HL-60 (cell line): ENCODE results near the gene LRRC8C.

Source experiments
- DNase-seq, 2 experiments: peaks; one replicate each; pipeline ENCODE4 v3.0.0-alpha.2; 2010 to 2020; ENCODE audit warnings: low read depth in 1 of 2, low spot score in 1 of 2
- H3K27ac ChIP-seq: fragments of 250-450 bp; sonication (Bioruptor Pico); replicated peaks from 2 replicates; pipeline ENCODE4 v1.5.1; 2020; ENCODE audit warnings: mild to moderate bottlenecking, moderate library complexity
- H3K27me3 ChIP-seq: fragments of 250-450 bp; sonication (Bioruptor Pico); 2 replicates; pipeline ENCODE4 v1.5.1; 2021; ENCODE audit warnings: mild to moderate bottlenecking, moderate library complexity; ENCODE audit not compliant: insufficient read depth, poor library complexity, severe bottlenecking
- H3K4me3 ChIP-seq: replicated peaks from 2 replicates; pipeline ENCODE4 v1.5.1; 2011; ENCODE audit warnings: mild to moderate bottlenecking, control low read depth, low read length; ENCODE audit not compliant: insufficient read depth
- GABPA ChIP-seq: IDR thresholded peaks from 2 replicates; pipeline ENCODE4 v1.6.1; 2012; ENCODE audit warnings: low read depth
- POLR2AphosphoS5 ChIP-seq: IDR thresholded peaks from 2 replicates; pipeline ENCODE4 v1.6.1; 2012; ENCODE audit warnings: low read depth
- SPI1 ChIP-seq: IDR thresholded peaks from 2 replicates; pipeline ENCODE4 v1.6.1; 2012; ENCODE audit warnings: low read depth, mild to moderate bottlenecking, borderline replicate concordance
- TF ChIP-seq, protein P1 (sequence below): IDR thresholded peaks from one replicate; pipeline ENCODE4 v1.5.1; 2011; ENCODE audit warnings: low read length, control low read depth, inconsistent platforms; ENCODE audit not compliant: insufficient read depth
- TF ChIP-seq, protein P2 (sequence below): IDR thresholded peaks from 2 replicates; pipeline ENCODE4 v1.6.1; 2012; ENCODE audit warnings: low read depth; ENCODE audit not compliant: insufficient replicate concordance

LRRC8C gene

DNA sequence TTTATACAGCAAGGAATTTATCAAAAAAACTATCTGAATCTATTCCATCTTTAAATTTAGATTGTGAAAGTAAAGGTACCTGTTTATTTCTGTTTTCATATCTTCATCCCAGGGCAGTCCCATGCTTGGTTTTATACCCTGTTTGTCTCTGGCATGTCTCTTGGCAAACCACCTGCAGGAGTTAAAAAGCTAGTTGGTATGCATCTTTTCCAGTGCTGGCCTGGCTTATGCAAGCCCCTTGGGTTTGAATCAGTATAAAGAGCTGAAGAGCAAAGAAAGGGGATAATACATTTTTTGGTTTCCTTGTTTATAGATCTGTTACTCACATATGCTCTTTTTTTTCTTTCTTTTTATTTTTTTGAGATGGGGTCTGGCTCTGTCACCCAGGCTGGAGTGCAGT, 37.8 kb downstream of the LRRC8C start:
- no peak overlapping the region for H3K27ac ChIP-seq
- DNase-seq, result no peak
- no peaks in the 10 kb centered on the region for H3K27me3 ChIP-seq
- H3K4me3 ChIP-seq, result no peak overlapping the region
- TF ChIP-seq, protein P1, sequence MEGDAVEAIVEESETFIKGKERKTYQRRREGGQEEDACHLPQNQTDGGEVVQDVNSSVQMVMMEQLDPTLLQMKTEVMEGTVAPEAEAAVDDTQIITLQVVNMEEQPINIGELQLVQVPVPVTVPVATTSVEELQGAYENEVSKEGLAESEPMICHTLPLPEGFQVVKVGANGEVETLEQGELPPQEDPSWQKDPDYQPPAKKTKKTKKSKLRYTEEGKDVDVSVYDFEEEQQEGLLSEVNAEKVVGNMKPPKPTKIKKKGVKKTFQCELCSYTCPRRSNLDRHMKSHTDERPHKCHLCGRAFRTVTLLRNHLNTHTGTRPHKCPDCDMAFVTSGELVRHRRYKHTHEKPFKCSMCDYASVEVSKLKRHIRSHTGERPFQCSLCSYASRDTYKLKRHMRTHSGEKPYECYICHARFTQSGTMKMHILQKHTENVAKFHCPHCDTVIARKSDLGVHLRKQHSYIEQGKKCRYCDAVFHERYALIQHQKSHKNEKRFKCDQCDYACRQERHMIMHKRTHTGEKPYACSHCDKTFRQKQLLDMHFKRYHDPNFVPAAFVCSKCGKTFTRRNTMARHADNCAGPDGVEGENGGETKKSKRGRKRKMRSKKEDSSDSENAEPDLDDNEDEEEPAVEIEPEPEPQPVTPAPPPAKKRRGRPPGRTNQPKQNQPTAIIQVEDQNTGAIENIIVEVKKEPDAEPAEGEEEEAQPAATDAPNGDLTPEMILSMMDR, result no peak
- TF ChIP-seq POLR2AphosphoS5, result no peak
- TF ChIP-seq SPI1, result no peak
- no peak for TF ChIP-seq GABPA
- TF ChIP-seq, protein P2, sequence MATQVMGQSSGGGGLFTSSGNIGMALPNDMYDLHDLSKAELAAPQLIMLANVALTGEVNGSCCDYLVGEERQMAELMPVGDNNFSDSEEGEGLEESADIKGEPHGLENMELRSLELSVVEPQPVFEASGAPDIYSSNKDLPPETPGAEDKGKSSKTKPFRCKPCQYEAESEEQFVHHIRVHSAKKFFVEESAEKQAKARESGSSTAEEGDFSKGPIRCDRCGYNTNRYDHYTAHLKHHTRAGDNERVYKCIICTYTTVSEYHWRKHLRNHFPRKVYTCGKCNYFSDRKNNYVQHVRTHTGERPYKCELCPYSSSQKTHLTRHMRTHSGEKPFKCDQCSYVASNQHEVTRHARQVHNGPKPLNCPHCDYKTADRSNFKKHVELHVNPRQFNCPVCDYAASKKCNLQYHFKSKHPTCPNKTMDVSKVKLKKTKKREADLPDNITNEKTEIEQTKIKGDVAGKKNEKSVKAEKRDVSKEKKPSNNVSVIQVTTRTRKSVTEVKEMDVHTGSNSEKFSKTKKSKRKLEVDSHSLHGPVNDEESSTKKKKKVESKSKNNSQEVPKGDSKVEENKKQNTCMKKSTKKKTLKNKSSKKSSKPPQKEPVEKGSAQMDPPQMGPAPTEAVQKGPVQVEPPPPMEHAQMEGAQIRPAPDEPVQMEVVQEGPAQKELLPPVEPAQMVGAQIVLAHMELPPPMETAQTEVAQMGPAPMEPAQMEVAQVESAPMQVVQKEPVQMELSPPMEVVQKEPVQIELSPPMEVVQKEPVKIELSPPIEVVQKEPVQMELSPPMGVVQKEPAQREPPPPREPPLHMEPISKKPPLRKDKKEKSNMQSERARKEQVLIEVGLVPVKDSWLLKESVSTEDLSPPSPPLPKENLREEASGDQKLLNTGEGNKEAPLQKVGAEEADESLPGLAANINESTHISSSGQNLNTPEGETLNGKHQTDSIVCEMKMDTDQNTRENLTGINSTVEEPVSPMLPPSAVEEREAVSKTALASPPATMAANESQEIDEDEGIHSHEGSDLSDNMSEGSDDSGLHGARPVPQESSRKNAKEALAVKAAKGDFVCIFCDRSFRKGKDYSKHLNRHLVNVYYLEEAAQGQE, result no peak

- no peak overlapping the region for H3K4me3 ChIP-seq
- DNase-seq, result no peak
- H3K27ac ChIP-seq, result no peak overlapping the region
- no peaks in the 10 kb centered on the region for H3K27me3 ChIP-seq
- TF ChIP-seq, protein P2, result no peak
- TF ChIP-seq GABPA (no peak), POLR2AphosphoS5 (no peak), SPI1 (no peak)
- TF ChIP-seq, protein P1, result no peak
These were observed 39.0 kb downstream of the LRRC8C start for GRCh38 chr1:89671775-89672488.

DNA sequence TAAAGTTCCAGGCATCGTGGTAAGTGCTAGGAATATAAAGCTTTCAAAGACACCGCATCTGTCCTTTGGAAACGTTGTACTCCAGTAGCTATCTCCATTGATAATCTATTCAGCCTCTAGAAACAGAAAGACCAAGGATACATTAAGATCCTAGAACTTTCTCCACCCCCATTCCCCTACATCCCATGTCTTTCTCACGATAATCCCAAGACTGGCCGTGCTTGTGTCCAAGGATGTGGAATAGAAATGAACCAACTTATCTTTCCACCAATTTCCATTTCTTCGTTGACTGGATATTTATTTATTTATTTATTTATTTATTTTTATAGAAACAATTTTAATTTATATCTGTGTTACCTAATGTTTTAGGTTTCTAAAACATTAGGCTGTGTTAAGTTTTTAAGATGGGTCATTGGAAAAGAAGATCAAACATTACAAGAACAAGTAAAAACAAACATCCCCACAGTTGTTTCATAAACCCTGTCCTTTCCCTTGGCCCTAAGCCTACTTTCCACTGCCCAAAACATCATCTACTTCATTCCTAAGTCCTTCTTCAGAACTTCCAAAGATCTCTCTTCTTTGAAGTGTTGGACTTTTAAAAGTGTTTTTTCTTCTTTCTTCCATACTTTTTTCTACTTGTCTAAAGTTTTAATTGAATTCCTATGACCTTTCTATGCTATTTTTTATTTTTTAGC, 39.7 kb downstream of the LRRC8C start:
- H3K27ac ChIP-seq, result no peak overlapping the region
- no peak overlapping the region for H3K4me3 ChIP-seq
- no peak for TF ChIP-seq POLR2AphosphoS5
- TF ChIP-seq GABPA, result no peak
- TF ChIP-seq, protein P1, result no peak
- TF ChIP-seq, protein P2, result no peak
- no peak for TF ChIP-seq SPI1
- H3K27me3 ChIP-seq, result no peaks in the 10 kb centered on the region
- no peak for DNase-seq
